ENCODE measurements around the gene CHST8. TPM values are rescaled to one million over a fixed set of nuclear protein-coding genes. Genes with fewer than 3 reads are reported as not detected.

The CHST8 gene
- total RNA-seq, 1 donor from 2014 or later, result not detected

DNA sequence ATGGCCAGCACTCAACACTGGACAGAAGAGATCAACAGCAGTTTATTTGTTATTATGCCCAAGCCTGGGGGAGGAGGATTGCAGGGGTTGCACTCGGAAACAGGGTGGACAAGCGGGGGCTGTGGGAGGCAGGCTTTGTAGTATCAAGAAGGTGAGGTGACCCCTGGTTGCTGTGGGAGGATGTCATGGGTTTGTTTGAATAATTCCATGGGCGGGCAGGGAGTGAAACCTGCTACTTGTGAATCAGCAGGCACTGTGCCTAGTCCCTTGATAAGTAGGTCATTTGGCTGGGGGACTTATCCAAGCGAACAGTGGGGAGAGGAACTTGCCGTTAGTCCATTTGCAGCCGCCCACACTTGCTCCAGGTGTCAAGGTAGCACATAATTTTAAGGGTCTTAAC is 90.5 kb downstream of the CHST8 start:
- H3K36me3 ChIP-seq, result no peaks in the 10 kb centered on the region
- H3K27me3 ChIP-seq, result no peaks in the 10 kb centered on the region
- no peak for DNase-seq (ENCODE audit: low spot score in 2 of 2)
- H3K27ac ChIP-seq, result no peak overlapping the region
- no peaks in the 10 kb centered on the region for H3K4me1 ChIP-seq
- no peak overlapping the region for H3K4me3 ChIP-seq
- no peaks in the 10 kb centered on the region for H3K9me3 ChIP-seq
- intact Hi-C loops (cut with DNase I), result no loop called here
- TF ChIP-seq, protein P1, sequence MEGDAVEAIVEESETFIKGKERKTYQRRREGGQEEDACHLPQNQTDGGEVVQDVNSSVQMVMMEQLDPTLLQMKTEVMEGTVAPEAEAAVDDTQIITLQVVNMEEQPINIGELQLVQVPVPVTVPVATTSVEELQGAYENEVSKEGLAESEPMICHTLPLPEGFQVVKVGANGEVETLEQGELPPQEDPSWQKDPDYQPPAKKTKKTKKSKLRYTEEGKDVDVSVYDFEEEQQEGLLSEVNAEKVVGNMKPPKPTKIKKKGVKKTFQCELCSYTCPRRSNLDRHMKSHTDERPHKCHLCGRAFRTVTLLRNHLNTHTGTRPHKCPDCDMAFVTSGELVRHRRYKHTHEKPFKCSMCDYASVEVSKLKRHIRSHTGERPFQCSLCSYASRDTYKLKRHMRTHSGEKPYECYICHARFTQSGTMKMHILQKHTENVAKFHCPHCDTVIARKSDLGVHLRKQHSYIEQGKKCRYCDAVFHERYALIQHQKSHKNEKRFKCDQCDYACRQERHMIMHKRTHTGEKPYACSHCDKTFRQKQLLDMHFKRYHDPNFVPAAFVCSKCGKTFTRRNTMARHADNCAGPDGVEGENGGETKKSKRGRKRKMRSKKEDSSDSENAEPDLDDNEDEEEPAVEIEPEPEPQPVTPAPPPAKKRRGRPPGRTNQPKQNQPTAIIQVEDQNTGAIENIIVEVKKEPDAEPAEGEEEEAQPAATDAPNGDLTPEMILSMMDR (IDR thresholded peaks at IDR 0.05), result no peak

DNA sequence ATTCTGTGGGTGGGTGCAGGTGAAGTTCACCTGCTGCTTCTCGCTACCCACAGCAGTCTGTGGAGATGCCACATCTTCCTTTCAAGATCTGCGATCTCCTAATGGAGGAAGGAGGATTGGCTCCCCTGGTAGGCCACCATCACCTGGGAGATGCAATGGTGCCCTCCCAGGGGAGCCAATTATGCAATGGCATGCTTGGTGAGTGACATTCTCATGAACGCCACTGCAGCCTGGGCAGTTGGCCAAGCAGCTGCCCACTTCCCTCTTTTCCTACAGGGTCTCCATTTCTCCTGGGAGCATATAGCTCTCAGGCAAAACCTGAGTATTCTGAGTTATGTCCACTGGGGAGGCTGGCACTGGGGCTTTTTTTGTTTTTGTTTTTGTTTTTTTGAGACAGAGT is 91.4 kb downstream of the CHST8 start:
- no peak for DNase-seq (ENCODE audit: low spot score in 2 of 2)
- no peaks in the 10 kb centered on the region for H3K36me3 ChIP-seq
- TF ChIP-seq, protein P1 (IDR thresholded peaks at IDR 0.05), result no peak
- no peak overlapping the region for H3K27ac ChIP-seq
- H3K27me3 ChIP-seq, result no peaks in the 10 kb centered on the region
- intact Hi-C loops (cut with DNase I), result no loop called here
- H3K4me3 ChIP-seq, result no peak overlapping the region
- H3K9me3 ChIP-seq, result no peaks in the 10 kb centered on the region
- H3K4me1 ChIP-seq, result no peaks in the 10 kb centered on the region

DNA sequence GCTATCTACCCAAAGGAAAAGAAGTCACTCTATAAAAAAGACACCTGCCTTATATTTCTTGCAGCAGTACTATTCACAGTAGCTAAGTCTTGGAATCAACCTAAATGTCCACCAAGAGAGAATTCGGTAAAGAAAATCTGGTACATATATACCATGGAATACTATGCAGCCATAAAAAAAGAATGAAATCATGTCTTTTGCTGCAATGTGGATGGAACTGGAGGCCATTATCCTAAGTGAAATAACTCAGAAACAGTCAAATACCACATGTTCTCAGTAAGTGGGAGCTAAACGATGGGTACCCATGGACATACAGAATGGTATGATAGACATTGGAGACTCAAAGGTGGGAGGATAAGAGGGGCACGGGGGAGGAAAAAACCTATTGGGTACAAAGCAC is 92.4 kb downstream of the CHST8 start:
- DNase-seq (ENCODE audit: low spot score in 2 of 2), result no peak
- no peaks in the 10 kb centered on the region for H3K9me3 ChIP-seq
- no peaks in the 10 kb centered on the region for H3K4me1 ChIP-seq
- no peak overlapping the region for H3K27ac ChIP-seq
- TF ChIP-seq, protein P1 (IDR thresholded peaks at IDR 0.05), result no peak
- no peaks in the 10 kb centered on the region for H3K36me3 ChIP-seq
- H3K27me3 ChIP-seq, result no peaks in the 10 kb centered on the region
- H3K4me3 ChIP-seq, result no peak overlapping the region
- intact Hi-C loops (cut with DNase I), result no loop called here

DNA sequence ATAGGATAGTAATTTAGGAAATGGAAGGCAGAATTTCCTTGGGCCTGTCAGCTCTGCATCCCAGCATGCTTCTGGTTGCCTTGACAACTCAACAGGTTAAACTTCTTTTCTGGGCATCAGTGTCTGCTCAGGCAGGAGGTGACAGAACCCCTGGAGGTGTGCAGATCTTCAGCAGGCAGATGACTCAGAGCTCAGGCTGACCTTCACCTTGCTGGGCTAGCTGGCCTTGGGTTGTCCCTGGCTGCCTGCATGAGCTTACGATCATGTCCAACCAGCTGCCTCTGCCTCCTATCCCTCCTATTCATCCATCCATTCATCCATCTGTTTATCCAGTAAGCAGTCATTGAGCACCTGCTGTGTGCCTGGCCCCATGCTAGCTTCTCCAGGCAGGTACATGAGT is 93.7 kb downstream of the CHST8 start:
- no peaks in the 10 kb centered on the region for H3K36me3 ChIP-seq

DNA sequence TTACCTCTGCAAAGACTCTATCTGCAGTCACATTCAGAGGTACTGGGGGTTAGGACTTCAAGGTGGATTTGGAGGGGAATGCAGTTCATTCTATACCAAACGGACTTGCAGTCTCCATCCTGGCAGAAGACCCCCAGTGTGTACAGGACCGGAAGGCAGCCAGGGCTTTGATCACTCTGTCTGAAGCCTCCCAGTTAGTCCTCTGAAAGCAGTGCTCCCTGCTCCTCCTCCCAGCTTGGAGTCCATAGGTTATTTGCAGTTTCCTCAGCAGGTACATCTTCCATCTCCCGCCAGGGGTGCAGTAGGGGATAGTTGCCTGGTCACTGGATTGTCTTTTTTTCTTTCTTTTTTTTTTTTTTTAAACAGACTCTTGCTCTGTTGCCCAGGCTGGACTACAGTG is 96.1 kb downstream of the CHST8 start:
- no peak overlapping the region for H3K4me3 ChIP-seq
- no peaks in the 10 kb centered on the region for H3K4me1 ChIP-seq
- no peak for DNase-seq (ENCODE audit: low spot score in 2 of 2)
- TF ChIP-seq, protein P1 (IDR thresholded peaks at IDR 0.05), result no peak
- no peaks in the 10 kb centered on the region for H3K27me3 ChIP-seq
- no peaks in the 10 kb centered on the region for H3K9me3 ChIP-seq
- no peak overlapping the region for H3K27ac ChIP-seq
- intact Hi-C loops (cut with DNase I), result no loop called here
- no peaks in the 10 kb centered on the region for H3K36me3 ChIP-seq

More for the DNA sequence above, 93.7 kb downstream of the CHST8 start:
- Histone ChIP-seq H3K27ac (no peak overlapping the region), H3K9me3 (no peaks in the 10 kb centered on the region), H3K4me3 (no peak overlapping the region), H3K27me3 (no peaks in the 10 kb centered on the region), H3K4me1 (no peaks in the 10 kb centered on the region)
- TF ChIP-seq, protein P1 (IDR thresholded peaks at IDR 0.05), result no peak
- intact Hi-C loops (cut with DNase I), result no loop called here
- no peak for DNase-seq (ENCODE audit: low spot score in 2 of 2)

DNA sequence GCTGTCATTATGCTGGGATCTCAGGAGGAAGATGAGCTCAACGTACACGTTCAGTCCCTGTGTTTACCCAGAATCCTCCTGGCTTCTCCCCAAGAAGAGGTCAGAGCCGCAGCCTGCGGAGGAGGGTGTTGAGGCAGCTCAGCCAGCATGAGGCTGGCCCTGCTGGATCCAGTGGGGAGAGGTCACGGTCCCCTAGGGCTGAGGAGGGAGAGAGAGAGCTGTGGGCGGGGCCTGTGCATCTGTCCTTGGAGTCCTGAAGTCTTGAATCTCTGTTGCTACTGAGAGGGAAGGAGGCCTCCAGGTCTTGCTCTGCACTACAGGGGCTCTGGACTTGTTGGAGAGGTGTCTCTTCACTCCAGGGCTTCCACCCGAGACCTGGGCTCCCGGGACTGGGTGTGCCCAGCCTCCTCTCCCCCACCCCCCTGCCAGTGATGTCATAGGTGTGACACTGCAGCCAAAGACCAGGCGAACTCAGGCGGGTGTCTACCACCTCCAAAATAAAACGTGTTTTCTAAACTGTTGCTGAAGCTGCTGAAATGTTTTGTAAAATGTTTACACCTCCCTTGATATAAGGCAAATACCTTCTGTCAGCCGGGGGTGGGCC is 97.0 kb downstream of the CHST8 start:
- no peak for DNase-seq (ENCODE audit: low spot score in 2 of 2)
- intact Hi-C loops (cut with DNase I), result no loop called here
- TF ChIP-seq, protein P1 (IDR thresholded peaks at IDR 0.05), result no peak

More for the DNA sequence above, 97.0 kb downstream of the CHST8 start:
- H3K4me3 ChIP-seq, result no peak overlapping the region
- no peaks in the 10 kb centered on the region for H3K4me1 ChIP-seq
- no peaks in the 10 kb centered on the region for H3K9me3 ChIP-seq
- H3K27me3 ChIP-seq, result no peaks in the 10 kb centered on the region
- H3K27ac ChIP-seq, result no peak overlapping the region
- H3K36me3 ChIP-seq, result no peaks in the 10 kb centered on the region
